ENCODE data around the gene TLL2.
A peak's percentile ranks its signal among the peaks of the same experiment; 100 is the strongest.

Gene TLL2

GRCh38 chr10:96374004-96374403 is 139.7 kb downstream of the TLL2 start:
- TF ChIP-seq NFIC (IDR thresholded peaks at IDR 0.05): no peak
- TF ChIP-seq RAD21 (IDR thresholded peaks at IDR 0.05; ENCODE audit: low read depth): no peak
- TF ChIP-seq EP300 (IDR thresholded peaks at IDR 0.05; ENCODE audit: borderline replicate concordance): no peak
- no peak for TF ChIP-seq YY1 (IDR thresholded peaks at IDR 0.05; ENCODE audit: low read depth)
- TF ChIP-seq REST (IDR thresholded peaks at IDR 0.05; ENCODE audit: low read depth): no peak
- TF ChIP-seq ZBTB7A (IDR thresholded peaks at IDR 0.05; ENCODE audit: low read depth): no peak
- no peak for TF ChIP-seq EGR1 (IDR thresholded peaks at IDR 0.05)
- no peak for TF ChIP-seq CEBPB (IDR thresholded peaks at IDR 0.05)
- TF ChIP-seq, protein P1, sequence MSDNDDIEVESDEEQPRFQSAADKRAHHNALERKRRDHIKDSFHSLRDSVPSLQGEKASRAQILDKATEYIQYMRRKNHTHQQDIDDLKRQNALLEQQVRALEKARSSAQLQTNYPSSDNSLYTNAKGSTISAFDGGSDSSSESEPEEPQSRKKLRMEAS (IDR thresholded peaks at IDR 0.05): no peak
- TF ChIP-seq TEAD4 (IDR thresholded peaks at IDR 0.05): no peak
- TF ChIP-seq FOXM1 (IDR thresholded peaks at IDR 0.05; ENCODE audit: borderline replicate concordance, low read depth): no peak
- no peak for TF ChIP-seq TCF12 (IDR thresholded peaks at IDR 0.05; ENCODE audit: low read depth)
- no peak for TF ChIP-seq TAF1 (IDR thresholded peaks at IDR 0.05; ENCODE audit: low read depth)
- no peak for TF ChIP-seq CREB1 (IDR thresholded peaks at IDR 0.05; ENCODE audit: low read depth)
- no peak for TF ChIP-seq USF1 (IDR thresholded peaks at IDR 0.05)

DNA sequence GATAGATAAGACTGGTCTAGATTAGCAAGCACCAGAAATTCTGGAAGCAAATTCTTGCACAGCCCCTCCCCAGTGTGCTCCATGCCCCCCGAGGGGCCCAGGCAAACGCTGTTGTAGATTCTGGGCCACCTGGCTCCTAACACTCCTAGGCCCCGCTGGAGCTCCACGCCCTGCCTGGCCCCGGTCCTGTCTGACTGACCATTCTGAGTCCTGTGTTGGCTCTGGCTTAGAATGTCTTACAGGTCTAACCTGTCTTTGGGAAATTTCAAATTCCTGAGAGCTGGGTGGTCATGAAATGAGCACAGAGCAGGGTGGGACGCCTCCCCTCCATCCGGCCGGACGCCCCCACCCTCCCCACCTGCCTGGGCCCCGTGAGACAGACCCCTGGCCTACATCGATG is 142.4 kb downstream of the TLL2 start:
- no peak for TF ChIP-seq REST (IDR thresholded peaks at IDR 0.05; ENCODE audit: low read depth)
- no peak for TF ChIP-seq USF1 (IDR thresholded peaks at IDR 0.05)
- TF ChIP-seq CREB1 (IDR thresholded peaks at IDR 0.05; ENCODE audit: low read depth): no peak
- no peak for TF ChIP-seq FOXM1 (IDR thresholded peaks at IDR 0.05; ENCODE audit: borderline replicate concordance, low read depth)
- TF ChIP-seq CEBPB (IDR thresholded peaks at IDR 0.05): no peak
- no peak for TF ChIP-seq YY1 (IDR thresholded peaks at IDR 0.05; ENCODE audit: low read depth)
- TF ChIP-seq, protein P1 (IDR thresholded peaks at IDR 0.05): no peak
- TF ChIP-seq ZBTB7A (IDR thresholded peaks at IDR 0.05; ENCODE audit: low read depth): no peak
- TF ChIP-seq TAF1 (IDR thresholded peaks at IDR 0.05; ENCODE audit: low read depth): no peak
- TF ChIP-seq RAD21 (IDR thresholded peaks at IDR 0.05; ENCODE audit: low read depth): no peak
- no peak for TF ChIP-seq EP300 (IDR thresholded peaks at IDR 0.05; ENCODE audit: borderline replicate concordance)
- TF ChIP-seq TEAD4 (IDR thresholded peaks at IDR 0.05): no peak
- TF ChIP-seq EGR1 (IDR thresholded peaks at IDR 0.05): no peak
- TF ChIP-seq TCF12 (IDR thresholded peaks at IDR 0.05; ENCODE audit: low read depth): no peak
- TF ChIP-seq NFIC (IDR thresholded peaks at IDR 0.05): no peak

DNA sequence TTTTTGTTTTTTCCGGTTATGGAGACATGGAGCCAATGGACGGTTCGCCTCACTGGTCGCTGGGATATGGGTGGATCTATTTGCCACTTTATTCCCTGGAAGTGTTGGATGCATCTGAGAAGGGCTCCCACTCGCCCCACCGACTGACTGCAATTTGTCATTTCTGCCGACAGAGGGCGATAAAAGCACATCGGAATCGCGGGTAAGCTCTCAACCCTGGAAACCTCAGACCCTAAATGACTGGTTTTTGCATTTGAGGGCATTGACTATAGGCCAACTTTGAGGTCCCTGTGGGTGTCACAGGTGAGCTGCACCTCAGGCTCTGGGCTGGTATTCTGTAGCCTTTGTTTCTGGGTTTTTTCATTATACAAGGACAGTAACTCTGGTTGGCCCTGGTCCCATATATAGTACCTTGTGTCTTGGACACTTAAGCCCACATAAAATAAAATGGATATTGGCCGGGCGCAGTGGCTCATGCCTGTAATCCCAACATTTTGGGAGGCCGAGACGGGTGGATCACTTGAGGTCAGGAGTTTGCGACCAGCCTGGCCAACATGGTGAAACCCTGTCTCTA is 143.1 kb downstream of the TLL2 start:
- TF ChIP-seq NFIC (IDR thresholded peaks at IDR 0.05): no peak
- TF ChIP-seq CEBPB (IDR thresholded peaks at IDR 0.05): no peak
- no peak for TF ChIP-seq TAF1 (IDR thresholded peaks at IDR 0.05; ENCODE audit: low read depth)
- peak; percentile 74 for TF ChIP-seq RAD21 (IDR thresholded peaks at IDR 0.05; ENCODE audit: low read depth)
- peak; percentile 64 for TF ChIP-seq TEAD4 (IDR thresholded peaks at IDR 0.05)

DNA sequence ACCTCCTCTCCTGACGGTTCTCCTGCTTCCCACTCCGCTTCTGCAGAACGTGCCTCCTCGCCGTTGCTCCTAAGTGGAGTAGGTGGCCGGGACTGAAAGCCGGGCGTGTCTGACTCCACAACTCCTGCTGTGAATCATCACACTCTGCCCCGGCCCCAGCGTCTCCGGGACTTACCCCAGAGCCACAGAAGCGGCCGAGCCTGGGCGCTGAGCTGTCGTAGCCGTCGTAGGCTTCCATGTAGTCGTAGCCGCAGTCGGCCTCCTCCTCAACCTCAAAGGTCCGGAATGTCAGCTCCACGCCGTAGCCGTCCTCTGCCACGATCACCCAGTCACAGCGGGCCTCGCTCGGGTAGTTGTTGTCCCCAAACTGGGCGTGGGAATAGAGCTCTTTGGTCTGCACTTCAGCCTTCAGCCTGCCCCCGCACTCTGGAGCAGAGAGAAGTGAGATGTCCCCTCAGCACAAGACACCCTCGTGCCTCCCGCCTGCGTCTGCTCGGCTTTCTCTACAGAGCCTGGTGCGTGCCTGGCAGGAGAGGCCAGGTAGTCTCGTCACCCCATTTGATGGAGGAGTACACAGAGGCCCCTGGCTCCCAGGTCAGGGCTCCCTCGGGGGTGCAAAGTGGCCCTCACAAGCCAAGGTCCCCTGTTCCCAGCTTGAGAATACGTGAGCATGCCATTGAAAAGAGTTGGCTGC is 143.7 kb downstream of the TLL2 start:
- TF ChIP-seq ZBTB7A (IDR thresholded peaks at IDR 0.05; ENCODE audit: low read depth) (no peak), USF1 (IDR thresholded peaks at IDR 0.05) (no peak), REST (IDR thresholded peaks at IDR 0.05; ENCODE audit: low read depth) (no peak), CREB1 (IDR thresholded peaks at IDR 0.05; ENCODE audit: low read depth) (no peak), CEBPB (IDR thresholded peaks at IDR 0.05) (no peak), TEAD4 (IDR thresholded peaks at IDR 0.05) (no peak), TCF12 (IDR thresholded peaks at IDR 0.05; ENCODE audit: low read depth) (no peak), FOXM1 (IDR thresholded peaks at IDR 0.05; ENCODE audit: borderline replicate concordance, low read depth) (no peak), NFIC (IDR thresholded peaks at IDR 0.05) (no peak)
- TF ChIP-seq, protein P1 (IDR thresholded peaks at IDR 0.05): no peak
